Putamen (tissue), 1 donor: ENCODE measurements around the gene RSAD2.
A peak's percentile ranks its signal among the peaks of the same experiment; 100 is the strongest.
"Not testable (repeated sequence)": the region's sequence is repeated elsewhere in the genome, so short reads cannot be mapped to it uniquely, and the experiment has no call there.

Experiments
- DNase-seq: peaks from one replicate; pipeline ENCODE4 v3.0.0-alpha.2; 2016; ENCODE audit warnings: low spot score

The RSAD2 gene

DNA sequence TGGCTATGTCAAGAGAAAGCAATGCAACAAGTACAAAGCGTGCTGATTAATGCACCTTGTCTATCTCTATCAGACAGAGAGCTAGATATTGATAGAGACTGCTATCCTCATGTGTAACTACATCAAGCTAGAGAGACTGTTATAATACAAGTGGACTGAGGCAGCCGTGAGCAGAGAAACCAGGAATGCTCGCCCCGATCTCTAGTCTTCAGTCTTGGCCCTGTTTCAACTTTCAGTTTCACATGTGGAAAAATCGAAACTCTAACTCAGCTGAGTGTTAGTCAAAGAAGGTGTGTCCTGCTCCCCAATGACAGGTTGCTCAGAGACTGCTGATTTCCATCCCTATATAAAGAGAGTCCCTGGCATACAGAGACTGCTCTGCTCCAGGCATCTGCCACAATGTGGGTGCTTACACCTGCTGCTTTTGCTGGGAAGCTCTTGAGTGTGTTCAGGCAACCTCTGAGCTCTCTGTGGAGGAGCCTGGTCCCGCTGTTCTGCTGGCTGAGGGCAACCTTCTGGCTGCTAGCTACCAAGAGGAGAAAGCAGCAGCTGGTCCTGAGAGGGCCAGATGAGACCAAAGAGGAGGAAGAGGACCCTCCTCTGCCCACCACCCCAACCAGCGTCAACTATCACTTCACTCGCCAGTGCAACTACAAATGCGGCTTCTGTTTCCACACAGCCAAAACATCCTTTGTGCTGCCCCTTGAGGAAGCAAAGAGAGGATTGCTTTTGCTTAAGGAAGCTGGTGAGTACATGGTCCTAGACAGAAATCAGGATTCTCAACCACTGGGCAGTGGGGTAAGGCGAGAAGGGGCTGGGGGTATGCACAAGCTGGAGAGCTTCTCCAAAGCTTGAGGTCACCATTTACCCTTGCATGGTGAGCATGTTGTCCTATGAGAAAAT lies at the start of gene RSAD2:
Gene RSAD2 (plus strand): TSS at position 376 of the 903 bp plus-strand sequence. CDS start 24 bp downstream, at position 400.
- no peak for DNase-seq

DNA sequence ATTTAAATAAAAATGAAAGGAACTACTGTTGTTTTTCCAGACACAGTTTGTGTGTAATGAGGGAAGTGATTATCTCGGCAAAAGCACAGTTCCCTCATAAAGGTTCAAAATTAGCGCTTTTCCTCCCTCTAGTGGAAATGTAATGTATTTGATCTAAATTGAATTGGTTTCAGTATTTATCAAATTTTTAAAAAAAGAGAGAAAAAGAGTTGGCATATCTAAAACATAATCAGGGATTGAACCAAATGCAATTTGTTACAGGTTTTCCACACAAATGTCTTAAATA lies 49.3 kb upstream of the RSAD2 start:
- peak; percentile 28 for DNase-seq

- DNase-seq, result no peak
Observed at GRCh38 chr2:6831229-6831628, 46.3 kb upstream of the RSAD2 start.

- peak; percentile 31 for DNase-seq
Observed at GRCh38 chr2:6832596-6833299, 44.8 kb upstream of the RSAD2 start.

DNA sequence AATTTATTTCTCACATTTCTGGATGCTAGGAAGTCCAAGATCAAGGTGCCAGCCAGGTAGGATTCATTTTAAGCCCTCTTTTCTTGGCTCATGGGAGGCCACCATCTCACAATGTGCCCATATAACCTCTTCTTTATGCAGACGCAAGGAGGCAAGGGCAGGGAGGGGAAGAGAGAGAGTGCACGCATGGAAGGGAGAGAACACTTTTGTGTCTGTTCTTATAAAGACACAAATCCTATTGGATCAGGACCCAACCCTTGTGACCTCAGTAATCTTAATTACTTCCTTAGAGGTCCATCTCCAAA lies 44.3 kb upstream of the RSAD2 start:
- no peak for DNase-seq

- no peak for DNase-seq
Observed at GRCh38 chr2:6834163-6834562, 43.4 kb upstream of the RSAD2 start.

DNA sequence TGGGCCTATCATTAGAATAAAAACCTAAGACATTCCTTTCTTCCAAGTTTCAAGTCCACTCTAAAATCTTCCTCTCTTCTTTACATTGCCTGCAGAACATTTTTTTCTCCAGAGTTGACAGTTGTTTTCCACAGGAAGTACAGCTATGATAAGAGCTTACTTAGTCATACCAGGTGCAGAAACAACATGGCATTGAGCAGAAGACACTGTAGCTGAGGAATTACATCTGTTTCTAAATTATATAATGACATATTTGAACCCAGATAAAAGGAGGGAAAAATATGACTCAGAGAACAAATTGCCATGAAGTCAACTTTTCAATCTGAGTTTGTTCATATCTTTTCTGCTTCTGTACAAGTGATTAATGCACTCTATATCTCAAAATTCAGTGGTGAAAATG lies 42.1 kb upstream of the RSAD2 start:
- DNase-seq, result no peak

DNA sequence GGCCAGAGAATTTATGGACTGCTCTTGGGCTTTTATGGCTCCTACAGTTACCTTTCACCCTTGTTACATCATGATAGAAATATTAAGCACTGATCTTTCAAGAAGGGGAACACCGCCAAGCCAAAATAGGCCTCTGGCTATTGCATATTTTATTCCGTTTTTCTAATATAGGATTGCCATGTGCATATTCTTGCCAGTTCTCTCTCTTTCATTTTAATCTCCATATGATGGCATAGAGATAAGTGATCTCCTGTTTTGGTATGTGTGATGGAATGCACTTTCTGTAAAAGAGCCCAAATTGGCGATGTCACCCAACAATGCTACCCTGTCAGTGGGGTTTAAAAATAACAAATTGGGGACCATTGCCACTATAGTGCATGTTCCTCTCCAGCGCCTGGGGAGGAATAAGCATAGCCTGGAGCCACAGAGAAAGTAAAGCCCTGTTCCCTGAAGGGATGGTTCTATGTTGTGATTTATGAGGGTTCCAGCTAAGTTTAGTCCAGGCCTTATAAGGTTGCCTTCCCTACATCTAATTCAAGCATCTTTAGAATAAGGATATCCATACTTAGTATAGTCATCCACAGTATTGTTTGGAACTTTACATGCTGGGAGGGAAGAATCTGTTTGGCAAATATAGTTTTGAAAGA lies 38.8 kb upstream of the RSAD2 start:
- no peak for DNase-seq

DNA sequence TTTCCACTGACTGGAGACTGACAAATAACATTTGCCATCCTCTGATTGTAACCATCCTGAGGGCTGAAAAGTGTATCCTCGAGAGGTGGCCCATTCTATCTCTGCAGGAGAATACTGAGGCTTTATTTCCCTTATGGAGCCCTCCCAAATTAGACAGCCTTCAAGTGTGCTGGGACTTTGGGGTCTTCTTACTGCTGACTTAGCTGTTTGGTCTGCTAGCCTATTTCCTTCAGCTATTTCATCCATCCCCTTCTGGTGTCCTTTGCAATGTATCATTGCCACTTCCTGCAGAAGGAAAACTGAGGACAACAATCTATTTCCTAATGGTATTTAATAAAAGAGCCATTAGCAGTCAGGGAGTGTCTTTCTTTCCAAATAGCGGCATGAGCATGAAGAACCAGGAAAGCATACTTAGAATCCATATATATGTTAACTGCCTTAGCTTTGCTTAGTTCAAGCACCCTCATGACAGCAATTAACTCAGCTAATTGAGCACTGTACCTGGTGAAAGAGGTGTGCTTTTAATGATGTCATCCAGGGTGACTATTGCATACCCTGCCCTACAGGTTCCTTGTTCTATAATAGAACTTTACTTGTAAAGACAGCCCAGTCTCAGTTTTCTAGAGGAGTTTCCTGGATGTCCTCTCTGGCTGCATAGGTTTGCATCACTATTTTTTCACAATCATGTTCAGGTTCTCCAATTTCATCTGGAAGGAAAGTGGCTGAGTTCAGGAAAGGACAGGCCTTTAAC lies 35.9 kb upstream of the RSAD2 start:
- no peak for DNase-seq

GRCh38 chr2:6845312-6845711 lies 32.3 kb upstream of the RSAD2 start:
- DNase-seq, result no peak

DNA sequence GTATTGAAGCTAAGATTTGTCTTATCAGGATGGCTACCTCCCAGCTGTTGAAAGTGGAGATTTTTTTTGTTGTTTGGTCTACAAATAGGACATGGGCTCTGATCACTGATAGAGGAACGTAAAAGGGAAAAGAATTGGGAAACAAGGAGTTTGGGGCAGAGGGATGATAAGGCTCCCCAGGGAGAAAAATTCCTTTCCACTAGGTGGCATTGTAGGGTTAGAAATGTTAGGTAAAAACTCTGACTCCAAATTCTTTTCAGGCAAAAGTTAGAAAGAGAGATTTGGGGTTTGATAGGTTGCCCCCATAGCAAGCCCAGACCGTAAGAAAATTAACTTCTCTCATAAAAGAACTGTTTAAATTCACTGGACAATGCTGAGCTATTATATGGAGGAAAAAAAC lies 31.7 kb upstream of the RSAD2 start:
- no peak for DNase-seq

GRCh38 chr2:6846540-6846939 lies 31.0 kb upstream of the RSAD2 start:
- DNase-seq, result no peak

GRCh38 chr2:6846967-6847681 lies 30.5 kb upstream of the RSAD2 start:
- no peak for DNase-seq

DNA sequence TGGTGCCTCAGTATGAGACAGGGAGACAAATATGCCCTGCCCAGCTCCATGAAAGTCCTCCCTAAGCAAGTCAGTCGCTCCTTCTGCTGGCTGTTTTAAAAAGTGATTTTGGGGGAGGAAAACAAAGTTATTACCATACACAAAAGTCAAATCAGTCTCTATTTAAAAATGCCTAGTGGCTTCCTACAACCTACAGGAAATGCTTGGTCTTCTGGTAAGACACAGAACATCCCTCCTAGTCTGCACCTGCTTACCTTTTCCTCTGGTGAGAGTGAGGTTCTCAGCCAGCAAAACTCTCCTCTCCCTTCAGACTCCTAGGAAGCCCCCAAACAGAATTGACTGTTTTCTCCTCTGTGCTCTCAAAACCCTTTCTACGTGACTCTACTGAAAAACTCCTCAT lies 25.4 kb upstream of the RSAD2 start:
- DNase-seq, result no peak

DNA sequence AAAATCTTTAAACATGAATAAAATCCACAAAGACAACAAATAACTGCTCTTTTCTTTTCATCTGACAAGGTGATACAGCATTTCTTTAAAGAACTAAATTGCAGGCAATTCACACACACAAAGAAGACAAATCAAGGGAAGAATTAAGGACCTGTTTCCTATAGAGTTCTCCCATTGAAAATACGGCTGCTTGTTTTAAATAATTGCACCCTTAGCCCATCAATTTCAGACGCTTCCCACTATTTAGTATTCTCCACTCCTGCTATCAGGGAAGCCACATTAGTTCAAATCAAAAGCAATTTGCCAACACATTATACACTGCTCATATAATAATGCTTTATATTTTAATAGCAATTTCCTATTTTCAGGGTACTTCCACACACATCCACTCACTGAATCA lies 23.2 kb upstream of the RSAD2 start:
- no peak for DNase-seq

GRCh38 chr2:6855860-6856547 lies 21.6 kb upstream of the RSAD2 start:
- no peak for DNase-seq

DNA sequence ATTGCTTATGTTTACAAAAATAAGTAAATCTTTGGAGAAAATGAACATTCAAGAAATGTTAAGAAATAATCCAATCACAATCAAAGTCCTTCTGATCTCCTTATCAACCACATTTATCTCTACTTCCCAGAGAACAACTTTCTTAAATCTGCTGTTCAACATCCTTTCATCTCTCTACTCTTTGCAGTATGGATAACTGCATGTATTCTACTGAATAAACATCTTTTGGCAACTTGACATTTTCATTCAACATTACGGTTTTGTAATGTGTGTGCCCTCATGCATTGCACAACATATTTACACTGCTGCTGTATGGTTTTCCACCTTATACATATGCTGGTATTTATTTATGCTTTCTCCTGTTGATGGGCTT lies 21.0 kb upstream of the RSAD2 start:
- DNase-seq, result no peak

- not testable (repeated sequence) for DNase-seq
Observed at GRCh38 chr2:6858466-6859027, 19.0 kb upstream of the RSAD2 start.

DNA sequence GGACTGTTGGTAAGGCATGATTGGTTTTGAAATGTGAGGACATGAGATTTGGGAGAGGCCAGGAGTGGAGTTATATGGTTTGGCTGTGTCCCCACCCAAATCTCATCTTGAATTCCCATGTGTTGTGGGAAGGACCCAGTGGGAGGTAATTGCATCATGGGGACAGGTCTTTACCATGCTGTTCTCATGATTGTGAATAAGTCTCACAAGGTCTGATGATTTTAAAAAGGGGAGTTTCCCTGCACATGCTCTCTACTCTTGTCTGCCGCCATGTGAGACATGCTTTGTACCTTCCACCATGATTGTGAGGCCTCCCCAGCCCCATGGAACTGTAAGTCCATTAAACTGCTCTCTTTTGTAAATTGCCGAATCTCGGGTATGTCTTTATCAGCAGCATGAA lies 17.3 kb upstream of the RSAD2 start:
- no peak for DNase-seq

- no peak for DNase-seq
Observed at GRCh38 chr2:6863792-6864191, 13.8 kb upstream of the RSAD2 start.

- DNase-seq, result no peak
Observed at GRCh38 chr2:6864231-6864754, 13.3 kb upstream of the RSAD2 start.
